Glomerular visceral epithelial cell (primary cell): ENCODE results near the gene IPO9.

Experiments
- DNase-seq: peaks from one replicate; pipeline ENCODE4 v3.0.0-alpha.2; 2016; ENCODE audit errors: extremely low spot score

The IPO9 gene

GRCh38 chr1:201828820-201829774 is at the start of gene IPO9:
TSS of gene IPO9 (plus strand) at chr1:201829157. CDS start at chr1:201829210, 53 bp downstream.
- peak; percentile 95 for DNase-seq

- DNase-seq: no peak
These were observed 49.5 kb upstream of the IPO9 start for GRCh38 chr1:201779351-201779880.

DNA sequence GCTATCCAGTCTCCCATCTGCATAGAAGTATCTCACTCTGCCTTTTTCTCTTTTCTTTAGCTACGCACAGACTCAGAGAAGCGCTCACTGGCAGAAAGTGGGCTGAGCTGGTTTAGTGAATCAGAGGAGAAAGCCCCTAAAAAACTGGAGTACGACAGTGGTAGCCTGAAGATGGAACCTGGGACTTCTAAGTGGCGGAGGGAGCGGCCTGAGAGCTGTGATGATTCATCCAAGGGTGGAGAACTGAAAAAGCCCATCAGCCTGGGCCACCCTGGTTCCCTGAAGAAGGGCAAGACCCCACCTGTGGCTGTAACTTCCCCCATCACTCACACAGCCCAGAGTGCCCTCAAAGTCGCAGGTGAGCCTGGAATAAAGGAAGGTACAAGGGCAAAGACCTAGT is 48.0 kb upstream of the IPO9 start:
- no peak for DNase-seq

- DNase-seq: no peak
These were observed 47.5 kb upstream of the IPO9 start for GRCh38 chr1:201781437-201781836.

- no peak for DNase-seq
These were observed 46.6 kb upstream of the IPO9 start for GRCh38 chr1:201782353-201782752.

DNA sequence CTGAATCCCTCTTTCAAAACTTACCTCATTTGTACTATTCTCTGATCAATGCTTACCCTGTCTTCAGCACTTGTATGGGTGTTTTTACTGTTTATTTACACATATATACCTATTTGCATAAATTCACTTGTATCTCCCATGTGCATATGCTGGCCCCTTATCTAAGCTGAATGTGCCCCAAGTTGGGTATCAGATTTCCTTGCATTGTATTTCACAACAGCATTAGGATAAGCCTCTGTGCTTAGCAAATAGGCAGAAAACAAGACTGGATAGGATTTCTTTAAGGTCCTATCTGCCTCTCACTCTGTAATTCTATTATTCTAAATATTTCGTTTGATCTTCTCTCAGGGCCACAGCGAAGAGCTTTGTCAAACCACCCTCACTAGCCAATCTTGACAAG is 45.9 kb upstream of the IPO9 start:
- no peak for DNase-seq

DNA sequence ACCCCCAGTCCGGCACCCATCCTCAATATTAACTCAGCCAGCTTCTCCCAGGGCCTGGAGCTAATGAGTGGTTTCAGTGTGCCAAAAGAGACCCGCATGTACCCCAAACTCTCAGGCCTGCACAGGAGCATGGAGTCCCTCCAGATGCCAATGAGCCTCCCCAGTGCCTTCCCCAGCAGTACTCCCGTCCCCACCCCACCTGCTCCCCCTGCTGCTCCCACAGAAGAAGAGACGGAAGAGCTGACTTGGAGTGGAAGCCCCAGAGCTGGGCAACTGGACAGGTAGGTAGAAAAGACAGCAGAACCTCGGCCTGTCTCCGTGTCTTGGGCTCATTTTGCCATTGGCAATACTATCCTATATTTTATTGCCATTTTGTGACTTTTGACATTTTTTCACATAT is 45.4 kb upstream of the IPO9 start:
- no peak for DNase-seq

DNA sequence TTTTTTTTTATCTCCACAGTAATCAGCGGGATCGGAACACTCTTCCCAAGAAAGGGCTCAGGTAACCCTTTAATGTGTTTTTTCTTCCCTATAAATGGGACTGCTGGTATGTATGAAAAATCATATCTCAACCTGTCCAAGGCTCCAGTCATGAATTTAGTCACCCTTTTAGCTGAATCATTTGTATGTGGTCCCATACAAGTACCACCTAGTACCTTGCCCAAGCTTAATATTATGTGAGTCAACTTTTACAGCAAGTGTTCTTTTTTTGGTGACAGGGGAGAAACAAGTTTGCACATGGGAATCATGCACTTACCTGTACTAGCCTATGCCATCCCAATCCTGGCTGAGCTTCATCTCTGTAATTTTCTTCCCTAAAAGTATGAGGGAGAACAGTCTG is 43.7 kb upstream of the IPO9 start:
- DNase-seq: no peak

GRCh38 chr1:201786824-201787223 is 42.1 kb upstream of the IPO9 start:
- DNase-seq: no peak

DNA sequence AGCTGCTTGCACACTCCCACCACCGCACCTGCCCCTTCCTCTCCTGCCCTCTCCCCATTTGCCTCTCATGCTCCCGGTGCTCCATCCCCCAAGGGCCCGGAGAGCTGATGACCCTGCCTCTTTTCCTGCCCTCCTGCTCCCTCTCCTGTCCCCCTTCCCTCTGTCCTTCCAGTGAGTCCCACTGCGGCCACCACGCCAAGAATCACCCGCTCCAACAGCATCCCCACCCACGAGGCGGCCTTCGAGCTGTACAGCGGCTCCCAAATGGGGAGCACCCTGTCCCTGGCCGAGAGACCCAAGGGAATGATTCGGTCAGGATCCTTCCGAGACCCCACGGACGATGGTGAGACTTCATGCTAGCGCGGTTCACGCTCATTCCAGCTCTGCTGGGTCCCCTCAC is 40.7 kb upstream of the IPO9 start:
- no peak for DNase-seq

DNA sequence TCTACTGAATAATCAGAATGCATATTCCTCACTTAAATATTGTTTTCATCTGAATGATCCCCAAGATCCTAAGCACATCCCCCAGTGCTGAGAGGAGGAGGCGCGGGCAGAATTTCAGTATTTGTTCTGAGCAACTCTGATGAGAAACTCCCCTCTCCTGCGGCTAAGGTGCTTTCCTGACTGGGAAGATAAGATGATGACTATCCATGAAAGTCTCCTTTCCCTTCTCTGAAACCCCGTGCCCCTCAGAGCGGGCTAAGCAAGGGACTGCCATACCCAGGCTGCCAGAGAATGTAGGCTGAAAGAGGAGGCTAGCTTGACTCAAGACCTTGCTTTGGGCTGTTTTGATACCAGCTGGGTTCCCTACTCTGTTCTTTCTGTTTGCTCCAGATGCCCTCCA is 39.7 kb upstream of the IPO9 start:
- no peak for DNase-seq

DNA sequence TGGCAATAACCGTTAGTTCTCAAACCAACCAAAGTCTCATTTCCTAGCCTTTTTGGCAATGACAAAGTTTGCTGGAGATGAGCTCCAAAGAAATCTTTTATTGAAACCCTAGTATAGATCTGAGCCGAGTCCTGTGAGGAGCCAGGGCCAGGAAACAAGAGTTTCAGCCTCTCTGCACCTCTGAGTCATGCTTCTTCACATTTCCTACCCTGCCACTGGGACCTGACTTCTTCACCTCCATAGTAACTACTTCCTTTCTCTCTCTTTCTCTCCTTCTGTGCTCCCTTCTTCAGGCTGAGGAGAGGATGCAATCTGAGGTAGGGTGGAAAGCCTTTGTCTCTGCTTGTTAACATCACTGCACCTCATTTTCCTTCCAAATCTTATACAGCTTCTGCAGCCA is 38.7 kb upstream of the IPO9 start:
- peak; percentile 28 for DNase-seq

DNA sequence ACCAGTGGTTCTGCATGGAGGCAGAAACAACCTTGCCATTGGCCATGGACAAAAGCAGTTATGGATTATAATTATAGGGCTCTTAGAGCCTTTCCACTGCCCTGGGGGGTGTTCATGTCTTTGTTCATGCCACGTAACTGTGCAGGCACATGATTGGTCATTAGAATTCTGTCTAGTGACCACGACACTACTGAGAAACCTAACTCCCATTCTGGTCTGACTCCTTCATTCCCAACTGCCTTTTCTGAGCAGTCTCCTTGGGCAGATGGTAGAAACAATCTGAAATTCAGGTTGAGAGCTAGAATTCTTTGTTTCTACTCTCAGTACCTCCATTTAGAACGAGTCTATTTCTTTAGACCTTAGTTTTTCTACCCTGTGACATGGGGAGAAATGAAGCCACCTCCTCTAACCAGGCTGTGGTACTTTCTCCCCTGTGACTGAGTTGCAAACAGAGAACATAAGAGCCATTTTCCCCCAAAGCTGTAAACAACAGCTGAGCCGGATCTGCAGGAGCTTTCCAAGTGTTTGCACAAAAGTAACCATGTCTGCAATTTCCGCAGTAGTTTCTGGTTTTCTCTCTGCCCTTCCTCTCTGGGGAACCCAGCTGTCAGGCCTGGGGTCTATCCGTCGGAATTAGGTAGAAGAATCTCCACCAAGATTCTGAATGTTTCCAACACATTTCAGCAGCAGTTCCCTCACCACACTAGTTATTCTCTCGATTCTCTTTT is 37.7 kb upstream of the IPO9 start:
- DNase-seq: no peak

DNA sequence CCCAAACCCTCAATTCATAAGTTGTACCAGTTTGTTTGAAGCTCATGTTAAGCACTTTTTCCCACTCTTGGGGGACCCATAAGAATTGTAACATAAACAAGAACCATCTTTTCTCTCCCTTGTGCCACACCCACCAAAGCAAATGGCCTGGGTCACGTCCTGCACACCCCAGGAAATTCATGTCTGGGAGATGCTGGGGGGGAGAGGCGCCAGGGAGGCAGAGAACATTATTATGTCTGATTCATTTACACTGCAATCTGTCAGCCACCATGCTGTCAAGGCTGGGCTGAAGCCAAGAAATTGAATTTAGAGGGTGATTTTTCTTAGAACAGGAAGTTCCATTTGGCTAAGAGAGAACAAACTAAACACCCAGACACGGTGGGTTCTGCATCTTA is 37.2 kb upstream of the IPO9 start:
- peak; percentile 62 for DNase-seq

DNA sequence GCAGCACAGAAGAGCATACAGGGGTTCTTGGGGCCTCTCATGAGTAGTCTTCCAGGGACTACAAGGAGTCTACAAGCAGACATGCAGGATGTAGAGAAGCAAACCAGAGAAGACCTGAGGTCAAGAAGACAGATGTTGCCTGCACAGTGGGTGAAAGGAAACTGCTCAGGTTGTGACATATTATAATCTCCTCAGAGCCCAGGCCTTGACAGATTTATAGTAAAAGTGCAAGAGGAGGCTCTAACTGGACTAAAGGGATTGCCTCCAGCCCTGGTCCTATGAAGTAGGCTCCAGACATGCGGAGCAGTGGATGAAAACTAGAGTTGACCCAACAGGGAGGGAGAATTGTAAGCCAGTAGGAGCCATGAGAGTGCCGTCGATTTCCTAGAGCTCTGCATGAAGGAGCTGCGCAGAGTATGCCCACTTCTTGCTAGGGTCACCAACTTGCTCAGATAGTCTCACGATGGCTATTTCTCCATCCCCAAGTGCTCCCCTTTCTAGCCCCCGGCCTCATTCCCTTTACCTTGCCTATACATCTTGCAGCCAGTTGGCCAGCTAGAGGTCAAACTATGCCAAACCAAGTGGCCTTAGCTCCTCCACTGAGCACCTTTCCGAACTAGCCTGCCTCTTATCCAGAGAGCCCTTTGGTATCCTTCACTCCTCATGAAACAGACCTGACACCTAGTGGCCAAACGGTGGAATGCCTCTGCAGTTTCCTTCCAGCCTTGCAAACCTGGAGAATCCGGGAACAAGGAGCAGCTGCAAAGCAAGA is 36.2 kb upstream of the IPO9 start:
- DNase-seq: peak; percentile 84

DNA sequence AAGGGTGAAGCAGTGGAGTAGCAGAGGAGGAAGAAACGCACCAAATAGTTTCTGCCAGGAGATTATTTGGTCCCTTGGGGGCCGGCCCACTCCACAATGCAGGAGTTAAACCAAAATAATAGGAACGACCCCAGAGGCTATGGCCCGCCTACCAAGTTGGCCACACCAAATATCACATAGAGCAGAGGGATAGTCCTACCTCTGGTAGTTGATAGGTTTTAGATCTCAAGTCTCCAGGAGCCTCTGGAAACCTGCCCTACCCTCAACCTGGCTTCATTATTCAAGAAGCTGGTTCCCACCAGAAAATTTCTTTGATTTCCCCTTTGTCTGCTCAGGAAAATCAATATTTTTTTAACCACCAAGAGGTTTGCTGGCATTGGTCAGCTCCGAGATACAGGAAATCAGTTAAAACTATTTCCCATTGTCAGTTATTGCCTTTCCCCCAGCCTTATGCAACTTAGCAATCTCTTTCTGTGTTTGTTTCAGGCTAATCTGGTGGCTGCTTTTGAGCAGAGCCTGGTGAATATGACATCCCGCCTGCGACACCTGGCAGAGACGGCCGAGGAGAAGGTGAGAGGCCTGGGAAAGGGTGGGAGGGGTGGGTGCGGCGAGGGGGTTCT is 35.5 kb upstream of the IPO9 start:
- no peak for DNase-seq

DNA sequence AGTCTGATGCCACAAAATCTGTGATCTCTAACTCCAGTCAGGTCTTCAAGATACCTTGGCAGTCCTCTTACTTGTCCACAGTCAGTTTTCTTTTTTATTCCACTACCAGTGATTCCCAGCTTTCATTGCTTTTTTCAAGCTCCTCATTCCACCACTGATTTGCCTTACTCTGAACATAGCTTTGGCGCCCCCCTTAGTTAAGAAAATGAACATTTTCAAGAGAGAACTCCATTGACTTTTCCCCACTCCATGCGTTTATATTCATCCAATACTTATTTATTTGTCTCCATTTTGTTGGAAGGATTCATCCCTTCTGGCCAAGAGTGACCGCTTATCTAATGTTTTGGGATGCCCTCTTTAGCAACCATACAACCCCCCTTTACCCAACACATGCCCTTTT is 33.9 kb upstream of the IPO9 start:
- peak; percentile 30 for DNase-seq

DNA sequence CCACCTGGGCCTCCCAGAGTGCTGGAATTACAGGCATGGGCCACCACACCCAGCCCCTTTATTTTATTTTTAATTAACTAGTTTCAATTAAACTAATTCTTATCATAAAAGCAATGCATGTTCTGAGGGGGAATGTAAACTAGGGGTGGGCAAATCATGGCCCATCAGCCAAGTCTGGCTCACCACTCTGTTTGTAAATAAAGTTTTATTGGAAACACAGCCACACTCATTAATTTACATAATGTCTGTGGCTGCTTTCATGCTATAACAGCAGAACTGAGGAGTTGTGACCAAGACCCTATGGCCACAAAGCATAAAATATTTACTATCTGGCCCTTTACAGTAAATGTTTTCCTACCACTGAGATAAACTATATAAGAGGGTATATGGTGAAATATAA is 28.7 kb upstream of the IPO9 start:
- no peak for DNase-seq

DNA sequence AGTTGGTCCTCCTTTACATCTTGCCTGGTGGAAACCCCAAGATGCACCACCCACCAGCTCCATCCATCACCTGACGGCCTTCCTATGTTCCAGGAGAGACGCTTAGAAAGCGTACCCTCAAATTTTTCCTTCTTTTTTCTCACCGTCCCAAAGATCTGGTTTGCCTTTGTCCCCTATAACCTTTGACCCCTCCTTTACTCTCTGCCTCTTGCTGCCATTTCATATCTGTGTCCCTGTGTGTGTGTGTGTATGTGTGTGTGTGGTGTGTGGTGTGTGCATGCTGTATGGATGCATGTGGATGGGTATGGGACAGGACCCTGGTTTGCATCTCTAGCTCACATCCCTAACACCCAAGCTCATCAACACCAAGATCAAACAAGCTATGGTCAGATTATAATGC is 22.2 kb upstream of the IPO9 start:
- DNase-seq: no peak

- no peak for DNase-seq
These were observed 20.9 kb upstream of the IPO9 start for GRCh38 chr1:201807958-201808632.

DNA sequence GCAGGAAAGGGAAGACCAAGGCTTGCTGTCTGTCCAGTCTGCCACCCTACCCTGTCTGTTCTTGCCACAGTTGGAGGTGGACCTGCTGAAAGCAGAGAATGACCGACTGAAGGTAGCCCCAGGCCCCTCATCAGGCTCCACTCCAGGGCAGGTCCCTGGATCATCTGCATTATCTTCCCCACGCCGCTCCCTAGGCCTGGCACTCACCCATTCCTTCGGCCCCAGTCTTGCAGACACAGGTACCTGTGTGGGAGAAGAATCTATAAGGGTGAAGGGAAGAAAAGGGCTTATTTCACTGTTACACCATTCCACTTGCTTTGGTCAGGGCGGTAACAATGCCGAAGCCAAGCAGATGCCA is 20.3 kb upstream of the IPO9 start:
- no peak for DNase-seq
